PC-3 (cell line): ENCODE results near the gene RIPOR3.

Experiments
- CTCF ChIP-seq: fragments of 300-600 bp; sonication (generic); conservative IDR thresholded peaks from 2 replicates; pipeline ENCODE4 v1.5.1; 2017; ENCODE audit warnings: antibody characterized with exemption, low read depth, mild to moderate bottlenecking, low read length
- EZH2 ChIP-seq: fragments of 300-600 bp; sonication (generic); IDR thresholded peaks from one replicate; pipeline ENCODE4 v1.6.1; 2017; ENCODE audit warnings: antibody characterized with exemption, mild to moderate bottlenecking, low read length; ENCODE audit not compliant: unreplicated experiment
- EZH2phosphoT487 ChIP-seq: fragments of 300-600 bp; sonication (generic); IDR thresholded peaks from 2 replicates; pipeline ENCODE4 v1.6.1; 2018; ENCODE audit warnings: mild to moderate bottlenecking, antibody characterized with exemption, low read length, borderline replicate concordance

- TF ChIP-seq CTCF: no peak
- no peak for TF ChIP-seq EZH2
- TF ChIP-seq EZH2phosphoT487: no peak
These were observed 148.0 kb downstream of the RIPOR3 start for GRCh38 chr20:50543326-50543725.
